HG02885 (cell line): Measurements from ENCODE around the gene CDK18.
"Not testable (repeated sequence)": the region's sequence is repeated elsewhere in the genome, so short reads cannot be mapped to it uniquely, and the experiment has no call there.

Experiments used
- ATAC-seq: cut with Tn5 transposase; IDR thresholded peaks from one replicate; pipeline ENCODE4 v1.9.1; 2021; ENCODE audit warnings: mild to moderate bottlenecking; ENCODE audit not compliant: unreplicated experiment, poor library complexity

The CDK18 gene

DNA sequence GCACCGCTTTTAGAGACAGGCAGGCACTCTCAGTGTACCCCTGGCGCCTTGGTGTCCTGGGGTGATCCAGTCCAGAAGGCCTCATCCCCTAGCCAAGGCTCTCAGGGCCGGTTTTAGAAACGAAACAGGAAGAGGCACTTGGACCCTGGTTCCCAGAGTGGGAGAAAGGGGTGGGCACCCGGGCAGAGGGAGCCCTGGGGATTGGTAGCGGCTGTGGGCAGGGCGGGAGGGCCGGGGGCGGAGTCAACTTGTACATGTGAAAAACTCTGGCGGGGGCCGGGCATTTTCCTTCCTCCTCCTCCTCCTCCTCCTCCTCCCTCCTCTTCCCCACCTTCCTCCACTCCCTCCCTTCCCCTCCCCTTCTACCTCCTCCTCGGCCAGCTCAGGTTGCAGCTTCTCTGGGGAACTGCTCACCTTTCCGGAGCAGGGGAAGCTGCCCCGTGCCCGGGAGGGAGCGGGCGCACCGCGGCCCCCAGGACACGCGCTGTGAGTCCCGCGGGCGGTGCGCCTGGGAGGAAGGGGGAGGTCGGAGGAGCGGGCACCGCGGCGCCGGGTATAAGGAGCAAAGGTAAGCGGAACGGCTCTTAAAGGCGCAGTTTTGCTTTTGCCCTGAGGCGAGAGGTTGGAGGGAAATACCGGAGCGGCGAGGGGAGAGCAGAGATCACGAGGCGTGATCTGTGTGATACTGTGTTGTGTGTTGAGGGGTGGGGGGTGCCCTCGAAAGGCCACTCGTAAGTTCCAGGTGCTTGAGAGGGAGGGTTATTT lies at the start of gene CDK18:
Gene CDK18 (plus strand): TSS at position 359 of the 765 bp plus-strand sequence. CDS start 18,499 bp downstream, outside the sequence.
- ATAC-seq: no peak

- ATAC-seq: no peak
Observed at GRCh38 chr1:205454903-205455335, 49.5 kb upstream of the CDK18 start.

- ATAC-seq: no peak
Observed at GRCh38 chr1:205455581-205456382, 48.7 kb upstream of the CDK18 start, which contains the start of gene BLACAT1. Gene BLACAT1 (minus strand): TSS chr1:205456045.

GRCh38 chr1:205456383-205456867 lies 48.0 kb upstream of the CDK18 start:
- ATAC-seq: no peak

- no peak for ATAC-seq
Observed at GRCh38 chr1:205456868-205457745, 47.4 kb upstream of the CDK18 start.

- ATAC-seq: no peak
Observed at GRCh38 chr1:205458777-205459566, 45.5 kb upstream of the CDK18 start.

DNA sequence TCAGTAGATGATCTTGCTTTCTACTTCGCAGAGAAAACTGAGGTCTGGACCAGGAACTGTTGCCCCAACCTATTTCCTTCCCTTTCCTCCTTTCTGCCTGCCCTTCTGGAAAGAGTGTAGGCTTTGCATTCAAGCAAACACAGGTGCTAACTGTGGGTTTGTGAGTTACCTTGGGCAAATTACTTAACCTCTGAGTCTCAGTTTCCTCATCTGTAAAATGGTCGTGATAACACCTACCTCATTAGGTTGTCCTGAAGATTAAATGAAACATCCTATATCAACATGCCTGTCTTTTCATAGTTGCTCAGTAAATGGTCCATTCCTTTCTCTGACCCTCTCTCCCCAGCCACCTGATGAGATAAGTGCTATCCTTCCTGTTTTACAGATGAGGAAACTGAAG lies 39.1 kb upstream of the CDK18 start:
- ATAC-seq: no peak

- ATAC-seq: no peak
Observed at GRCh38 chr1:205466595-205467220, 37.8 kb upstream of the CDK18 start.

DNA sequence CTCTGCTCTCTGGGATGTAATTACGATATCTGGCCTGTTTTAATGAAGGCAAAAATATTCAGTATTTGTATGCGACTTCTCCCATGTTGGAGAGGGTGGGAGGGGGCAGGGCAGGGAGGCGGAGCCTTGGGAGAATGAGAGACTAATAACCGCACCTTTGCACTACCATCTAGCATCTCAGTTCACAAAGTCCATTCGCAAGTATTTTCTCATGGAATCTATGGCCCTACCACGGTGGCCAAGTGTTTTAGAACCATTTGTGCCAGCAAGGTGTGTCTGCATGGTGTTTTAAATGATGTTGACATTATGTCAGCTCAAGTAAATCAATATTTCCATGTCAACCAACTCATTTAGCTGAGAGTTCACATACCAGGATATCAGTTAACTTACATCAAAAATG lies 34.3 kb upstream of the CDK18 start:
- no peak for ATAC-seq

- ATAC-seq: no peak
Observed at GRCh38 chr1:205472737-205473441, 31.6 kb upstream of the CDK18 start.

DNA sequence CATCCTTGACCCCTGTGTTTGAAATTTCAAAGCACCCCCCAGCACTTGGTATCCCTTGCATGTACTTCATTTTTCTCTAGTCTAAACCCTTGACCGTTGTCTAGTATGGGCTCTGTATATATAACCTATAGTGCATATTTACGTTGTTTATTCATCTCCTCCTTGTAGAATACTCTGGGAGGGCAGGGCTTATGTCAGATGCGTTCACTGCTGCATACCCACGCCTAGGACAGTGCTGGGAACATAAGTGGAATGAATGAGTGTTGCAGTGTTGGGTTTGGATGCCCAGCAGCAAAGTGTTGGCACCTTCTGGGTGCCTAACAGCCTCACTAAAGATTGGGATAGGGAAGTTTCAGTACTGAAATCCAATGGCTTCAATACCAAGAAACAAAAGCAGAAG lies 31.0 kb upstream of the CDK18 start:
- no peak for ATAC-seq

- ATAC-seq: no peak
Observed at GRCh38 chr1:205473966-205474365, 30.5 kb upstream of the CDK18 start.

- no peak for ATAC-seq
Observed at GRCh38 chr1:205474571-205474970, 29.9 kb upstream of the CDK18 start.

- no peak for ATAC-seq
Observed at GRCh38 chr1:205475855-205476254, 28.6 kb upstream of the CDK18 start.

GRCh38 chr1:205476648-205477047 lies 27.8 kb upstream of the CDK18 start:
- ATAC-seq: no peak

DNA sequence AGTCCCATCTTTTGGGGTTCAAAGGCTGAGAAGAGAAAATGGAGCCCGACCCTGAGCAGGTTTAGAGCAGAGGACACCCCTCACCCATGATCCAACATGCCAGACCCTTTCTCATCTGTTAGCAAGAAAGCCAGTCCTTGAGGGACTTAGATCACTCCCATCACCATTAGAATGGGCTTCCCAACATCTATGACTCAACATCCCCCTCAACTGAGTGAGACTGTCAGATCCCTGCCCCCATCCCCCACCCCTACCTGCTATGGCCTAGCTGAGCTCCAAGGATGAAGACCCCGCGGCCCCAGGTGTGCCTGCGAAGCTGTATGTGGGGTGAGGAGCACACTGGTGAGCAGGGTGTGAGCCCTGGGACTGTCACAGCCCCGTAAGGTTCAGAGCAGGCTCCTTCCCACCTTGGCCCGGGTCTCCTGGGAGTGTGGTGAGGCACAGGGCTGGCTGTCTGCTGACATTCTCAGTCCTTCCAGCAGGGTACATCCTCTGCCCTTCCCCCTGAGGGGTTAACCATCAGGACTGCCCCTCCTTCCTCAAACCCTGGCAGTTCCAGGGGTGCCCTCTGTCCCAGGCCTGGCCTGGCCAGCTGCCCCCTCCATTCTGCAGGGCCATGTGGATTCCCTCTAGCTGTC lies 27.2 kb upstream of the CDK18 start:
- no peak for ATAC-seq

DNA sequence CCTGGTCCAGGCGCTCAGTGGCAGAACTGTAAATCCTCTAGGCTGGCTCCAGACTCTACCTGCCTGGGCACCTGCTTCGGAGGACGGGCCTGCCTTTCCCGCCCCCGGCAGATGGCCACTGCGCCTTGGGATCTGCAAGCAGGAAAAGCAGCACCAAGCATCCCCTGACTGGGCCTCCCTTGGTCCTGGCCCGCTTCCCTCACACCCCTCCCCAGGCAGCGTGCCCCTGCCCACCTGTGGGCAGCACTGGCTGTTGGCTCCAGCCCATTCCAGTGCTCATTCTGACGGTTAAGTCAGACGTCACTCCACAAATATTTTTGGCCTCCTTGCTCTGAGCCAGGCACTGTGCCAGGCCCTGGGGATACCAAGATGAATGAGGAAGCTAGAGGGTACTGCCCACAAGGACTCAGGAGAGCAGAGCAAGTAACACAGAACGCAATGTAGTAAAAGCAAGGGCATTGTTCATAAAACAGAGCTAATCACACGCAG lies 26.7 kb upstream of the CDK18 start:
- ATAC-seq: no peak

DNA sequence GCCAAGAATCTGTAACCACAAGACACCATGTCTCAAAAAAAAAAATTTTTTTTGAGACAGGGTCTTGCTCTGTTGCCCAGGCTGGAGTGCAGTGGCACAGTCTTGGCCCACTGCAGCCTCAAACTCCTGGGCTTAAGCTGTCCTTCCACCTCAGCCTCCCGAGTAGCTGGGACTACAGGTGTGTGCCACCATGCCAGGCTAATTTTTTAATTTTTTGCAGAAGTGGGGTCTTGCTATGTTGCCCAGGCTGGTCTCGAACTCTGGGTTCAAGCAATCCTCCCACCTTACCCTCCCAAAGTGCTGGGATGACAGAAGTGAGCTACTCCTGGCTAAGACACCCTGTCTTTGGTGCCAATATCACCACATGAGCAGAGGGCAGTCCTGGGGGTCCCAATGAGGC lies 25.5 kb upstream of the CDK18 start:
- ATAC-seq: not testable (repeated sequence)
